GM12878 (cell line): ENCODE measurements around the gene HOXD3.

Source experiments
- EP300 ChIP-seq, 2 experiments: fragments of 150-350 bp in 1 of 2; IDR thresholded peaks; 2 replicates each; pipeline ENCODE4 v1.6.1; 2011 to 2012; ENCODE audit warnings: low read depth in 2 of 2, low read length in 2 of 2, borderline replicate concordance in 1 of 2, improper control_type of control experiment in 1 of 2, inconsistent platforms in 1 of 2; ENCODE audit not compliant: control insufficient read depth in 1 of 2
- FOS ChIP-seq: IDR thresholded peaks from 3 replicates; pipeline ENCODE4 v1.6.1; 2011; ENCODE audit warnings: borderline replicate concordance; ENCODE audit not compliant: insufficient read length; ENCODE audit errors: extremely low read depth
- MTA3 ChIP-seq: IDR thresholded peaks from 2 replicates; pipeline ENCODE4 v1.6.1; 2012; ENCODE audit warnings: low read length, inconsistent platforms, borderline replicate concordance
- POLR2A ChIP-seq: IDR thresholded peaks from 2 replicates; pipeline ENCODE4 v1.6.1; 2011; ENCODE audit warnings: low read depth, mild to moderate bottlenecking, low read length
- POU2F2 ChIP-seq: IDR thresholded peaks from 3 replicates; pipeline ENCODE4 v1.6.1; 2011; ENCODE audit warnings: low read depth, mild to moderate bottlenecking, low read length, borderline replicate concordance
- RAD21 ChIP-seq: IDR thresholded peaks from 2 replicates; pipeline ENCODE4 v1.6.1; 2011; ENCODE audit warnings: mild to moderate bottlenecking, low read depth, low read length, moderate library complexity; ENCODE audit not compliant: insufficient read depth
- SIX5 ChIP-seq: IDR thresholded peaks from 2 replicates; pipeline ENCODE4 v1.6.1; 2011; ENCODE audit warnings: mild to moderate bottlenecking, low read depth, low read length, moderate library complexity; ENCODE audit not compliant: severe bottlenecking
- SMAD5 ChIP-seq: IDR thresholded peaks from 2 replicates; pipeline ENCODE4 v1.6.1; 2016; ENCODE audit warnings: antibody characterized with exemption, low read depth
- SMC3 ChIP-seq: IDR thresholded peaks from 2 replicates; pipeline ENCODE4 v1.6.1; 2011; ENCODE audit warnings: low read length, improper control_type of control experiment, borderline replicate concordance
- TF ChIP-seq, protein P1 (sequence below), 3 experiments: IDR thresholded peaks in 2 of 3; conservative IDR thresholded peaks in 1 of 3; 2 replicates each; pipeline ENCODE4 v1.5.1; 2011; ENCODE audit warnings: low read depth in 3 of 3, low read length in 3 of 3, mild to moderate bottlenecking in 3 of 3, control low read depth in 2 of 3, moderate library complexity in 2 of 3, inconsistent platforms in 1 of 3, mixed read lengths in 1 of 3; ENCODE audit not compliant: control insufficient read depth in 2 of 3, insufficient read depth in 1 of 3; ENCODE audit errors: extremely low read depth in 1 of 3

DNA sequence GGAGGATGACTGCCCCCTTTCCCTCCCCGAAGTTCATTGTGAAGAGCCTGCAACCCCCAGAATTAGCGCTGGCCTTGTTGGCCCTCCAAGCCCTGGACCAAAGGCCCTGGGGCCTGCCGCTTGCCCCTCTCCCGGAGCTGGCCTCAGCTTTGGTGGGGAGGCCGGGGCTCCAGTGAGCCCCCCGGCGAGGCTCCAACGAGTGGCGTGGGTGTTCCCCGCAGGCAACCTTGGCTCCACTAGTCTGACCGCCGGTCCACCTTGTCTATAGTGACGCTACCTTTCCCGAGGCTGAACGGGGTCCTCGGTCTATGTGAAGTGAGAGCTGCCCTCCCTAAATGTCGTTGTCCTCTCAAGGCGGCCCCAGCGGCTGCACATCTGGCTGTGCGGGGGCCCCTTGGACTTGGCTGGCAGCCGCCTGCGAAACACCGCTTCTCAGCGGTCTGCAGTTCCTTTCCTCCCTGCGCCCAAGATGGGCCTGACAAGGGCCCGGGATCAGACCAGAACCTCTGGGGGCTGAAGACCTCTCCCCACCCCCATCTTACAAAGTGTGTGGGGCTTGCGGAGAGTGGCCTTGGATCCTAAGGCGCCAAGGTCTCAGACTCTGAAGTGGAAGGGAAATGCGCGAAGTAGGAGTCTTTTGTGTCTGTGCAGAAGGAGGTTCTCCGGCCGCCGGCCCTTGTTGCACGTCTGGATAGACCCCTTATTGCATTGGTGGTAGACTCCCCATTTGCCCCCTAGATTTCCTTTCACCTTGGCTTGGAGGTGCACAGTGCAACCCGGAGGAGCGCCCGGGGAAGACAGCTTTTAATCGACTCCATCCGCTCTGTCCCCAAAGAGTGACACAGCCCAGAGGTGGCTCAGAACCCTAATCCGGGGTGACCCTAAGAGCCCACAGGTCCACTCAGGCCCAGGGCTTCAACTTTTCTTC lies 44.5 kb upstream of the HOXD3 start:
- no peak for TF ChIP-seq POLR2A
- TF ChIP-seq MTA3 = no peak
- no peak for TF ChIP-seq EP300 (IDR thresholded peaks at IDR 0.05; ENCODE audit: borderline replicate concordance in 1 of 2, control insufficient read depth in 1 of 2, low read depth in 2 of 2, low read length in 2 of 2)
- TF ChIP-seq FOS = no peak
- TF ChIP-seq SMC3 = no peak
- TF ChIP-seq SMAD5 = no peak
- TF ChIP-seq POU2F2 = no peak
- TF ChIP-seq, protein P1, sequence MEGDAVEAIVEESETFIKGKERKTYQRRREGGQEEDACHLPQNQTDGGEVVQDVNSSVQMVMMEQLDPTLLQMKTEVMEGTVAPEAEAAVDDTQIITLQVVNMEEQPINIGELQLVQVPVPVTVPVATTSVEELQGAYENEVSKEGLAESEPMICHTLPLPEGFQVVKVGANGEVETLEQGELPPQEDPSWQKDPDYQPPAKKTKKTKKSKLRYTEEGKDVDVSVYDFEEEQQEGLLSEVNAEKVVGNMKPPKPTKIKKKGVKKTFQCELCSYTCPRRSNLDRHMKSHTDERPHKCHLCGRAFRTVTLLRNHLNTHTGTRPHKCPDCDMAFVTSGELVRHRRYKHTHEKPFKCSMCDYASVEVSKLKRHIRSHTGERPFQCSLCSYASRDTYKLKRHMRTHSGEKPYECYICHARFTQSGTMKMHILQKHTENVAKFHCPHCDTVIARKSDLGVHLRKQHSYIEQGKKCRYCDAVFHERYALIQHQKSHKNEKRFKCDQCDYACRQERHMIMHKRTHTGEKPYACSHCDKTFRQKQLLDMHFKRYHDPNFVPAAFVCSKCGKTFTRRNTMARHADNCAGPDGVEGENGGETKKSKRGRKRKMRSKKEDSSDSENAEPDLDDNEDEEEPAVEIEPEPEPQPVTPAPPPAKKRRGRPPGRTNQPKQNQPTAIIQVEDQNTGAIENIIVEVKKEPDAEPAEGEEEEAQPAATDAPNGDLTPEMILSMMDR (IDR thresholded peaks at IDR 0.05 in 2 of 3, conservative IDR thresholded peaks at IDR 0.05 in 1 of 3; ENCODE audit: control insufficient read depth in 2 of 3, extremely low read depth in 1 of 3, insufficient read depth in 1 of 3, low read depth in 3 of 3, low read length in 3 of 3) = no peak
- no peak for TF ChIP-seq RAD21
- no peak for TF ChIP-seq SIX5
